ENCODE data around the gene ALDH4A1. TPM values are rescaled to one million over a fixed set of nuclear protein-coding genes. Genes with fewer than 3 reads are reported as not detected.
"Not testable (repeated sequence)": the region's sequence is repeated elsewhere in the genome, so short reads cannot be mapped to it uniquely, and the experiment has no call there.

The ALDH4A1 gene
- polyA plus RNA-seq, 2 donors = 34.7 to 39.6 TPM

- 0 to 1% methylated on average over 41 to 44 of the region's 44 CpGs for WGBS, 2 donors
- peaks cover 3 to 9% of the 10 kb centered on the region in 2 donors for H3K4me1 ChIP-seq (ENCODE audit: control insufficient read depth in 2 of 2, insufficient read depth in 2 of 2, low read length in 1 of 2)
- peak overlapping the region; percentile 59 to 66 for H3K4me3 ChIP-seq (ENCODE audit: low read depth in 1 of 2, low read length in 2 of 2)
- no peaks in the 10 kb centered on the region for H3K27me3 ChIP-seq (ENCODE audit: control insufficient read depth in 1 of 2, insufficient read depth in 2 of 2, low read length in 2 of 2)
- H3K36me3 ChIP-seq (ENCODE audit: control insufficient read depth in 2 of 2, insufficient read depth in 2 of 2, low read length in 1 of 2) = peaks cover 0 to 4% of the 10 kb centered on the region in 2 donors
- peak overlapping the region; percentile 94 to 97 for H3K27ac ChIP-seq (ENCODE audit: low read depth in 2 of 2, low read length in 1 of 2)
- no peaks in the 10 kb centered on the region for H3K9me3 ChIP-seq (ENCODE audit: control insufficient read depth in 2 of 2, insufficient read depth in 1 of 2, low read depth in 1 of 2, low read length in 1 of 2)
These were observed 318 bp downstream of the ALDH4A1 start for GRCh38 chr1:18901952-18902522.

- Histone ChIP-seq H3K4me1 (ENCODE audit: control insufficient read depth in 2 of 2, insufficient read depth in 2 of 2, low read length in 1 of 2) (peaks cover 3 to 9% of the 10 kb centered on the region in 2 donors), H3K9me3 (ENCODE audit: control insufficient read depth in 2 of 2, insufficient read depth in 1 of 2, low read depth in 1 of 2, low read length in 1 of 2) (no peaks in the 10 kb centered on the region), H3K27me3 (ENCODE audit: control insufficient read depth in 1 of 2, insufficient read depth in 2 of 2, low read length in 2 of 2) (no peaks in the 10 kb centered on the region), H3K4me3 (ENCODE audit: low read depth in 1 of 2, low read length in 2 of 2) (peak overlapping the region; percentile 5 to 59), H3K36me3 (ENCODE audit: control insufficient read depth in 2 of 2, insufficient read depth in 2 of 2, low read length in 1 of 2) (peaks cover 0 to 6% of the 10 kb centered on the region in 2 donors), H3K27ac (ENCODE audit: low read depth in 2 of 2, low read length in 1 of 2) (peak overlapping the region in 1 of 2 donors; percentile 45)
- WGBS, 2 donors = 37 to 49% methylated on average over 9 of the region's 9 CpGs
These were observed 1.0 kb downstream of the ALDH4A1 start for GRCh38 chr1:18901147-18901951.

- Histone ChIP-seq H3K36me3 (ENCODE audit: control insufficient read depth in 2 of 2, insufficient read depth in 2 of 2, low read length in 1 of 2) (peaks cover 2 to 6% of the 10 kb centered on the region in 2 donors), H3K27me3 (ENCODE audit: control insufficient read depth in 1 of 2, insufficient read depth in 2 of 2, low read length in 2 of 2) (no peaks in the 10 kb centered on the region), H3K27ac (ENCODE audit: low read depth in 2 of 2, low read length in 1 of 2) (peak overlapping the region in 1 of 2 donors; percentile 43), H3K9me3 (ENCODE audit: control insufficient read depth in 2 of 2, insufficient read depth in 1 of 2, low read depth in 1 of 2, low read length in 1 of 2) (no peaks in the 10 kb centered on the region), H3K4me1 (ENCODE audit: control insufficient read depth in 2 of 2, insufficient read depth in 2 of 2, low read length in 1 of 2) (peaks cover 3 to 13% of the 10 kb centered on the region in 2 donors), H3K4me3 (ENCODE audit: low read depth in 1 of 2, low read length in 2 of 2) (no peak overlapping the region)
- WGBS, 2 donors = 54 to 55% methylated on average over 10 of the region's 10 CpGs
These were observed 2.0 kb downstream of the ALDH4A1 start for GRCh38 chr1:18900303-18900841.

GRCh38 chr1:18899363-18900049 is 2.8 kb downstream of the ALDH4A1 start:
- H3K36me3 ChIP-seq (ENCODE audit: control insufficient read depth in 2 of 2, insufficient read depth in 2 of 2, low read length in 1 of 2) = peaks cover 2 to 6% of the 10 kb centered on the region in 2 donors
- H3K4me1 ChIP-seq (ENCODE audit: control insufficient read depth in 2 of 2, insufficient read depth in 2 of 2, low read length in 1 of 2) = peaks cover 3 to 17% of the 10 kb centered on the region in 2 donors
- H3K9me3 ChIP-seq (ENCODE audit: control insufficient read depth in 2 of 2, insufficient read depth in 1 of 2, low read depth in 1 of 2, low read length in 1 of 2) = no peaks in the 10 kb centered on the region
- peak overlapping the region; percentile 52 to 60 for H3K27ac ChIP-seq (ENCODE audit: low read depth in 2 of 2, low read length in 1 of 2)
- H3K4me3 ChIP-seq (ENCODE audit: low read depth in 1 of 2, low read length in 2 of 2) = no peak overlapping the region
- no peaks in the 10 kb centered on the region for H3K27me3 ChIP-seq (ENCODE audit: control insufficient read depth in 1 of 2, insufficient read depth in 2 of 2, low read length in 2 of 2)
- 47 to 57% methylated on average over 4 of the region's 4 CpGs for WGBS, 2 donors

- Histone ChIP-seq H3K27me3 (ENCODE audit: control insufficient read depth in 1 of 2, insufficient read depth in 2 of 2, low read length in 2 of 2) (no peaks in the 10 kb centered on the region), H3K4me3 (ENCODE audit: low read depth in 1 of 2, low read length in 2 of 2) (no peak overlapping the region), H3K4me1 (ENCODE audit: control insufficient read depth in 2 of 2, insufficient read depth in 2 of 2, low read length in 1 of 2) (peaks cover 3 to 17% of the 10 kb centered on the region in 2 donors), H3K27ac (ENCODE audit: low read depth in 2 of 2, low read length in 1 of 2) (no peak overlapping the region), H3K36me3 (ENCODE audit: control insufficient read depth in 2 of 2, insufficient read depth in 2 of 2, low read length in 1 of 2) (peaks cover 2 to 6% of the 10 kb centered on the region in 2 donors), H3K9me3 (ENCODE audit: control insufficient read depth in 2 of 2, insufficient read depth in 1 of 2, low read depth in 1 of 2, low read length in 1 of 2) (no peaks in the 10 kb centered on the region)
- 81 to 88% methylated on average over 8 of the region's 8 CpGs for WGBS, 2 donors
These were observed 3.8 kb downstream of the ALDH4A1 start for GRCh38 chr1:18898567-18898966.

GRCh38 chr1:18895317-18895716 is 7.0 kb downstream of the ALDH4A1 start:
- WGBS, 2 donors = 51 to 71% methylated on average over 6 of the region's 6 CpGs
- peaks cover 0 to 13% of the 10 kb centered on the region in 2 donors for H3K4me1 ChIP-seq (ENCODE audit: control insufficient read depth in 2 of 2, insufficient read depth in 2 of 2, low read length in 1 of 2)
- H3K4me3 ChIP-seq (ENCODE audit: low read depth in 1 of 2, low read length in 2 of 2) = no peak overlapping the region

GRCh38 chr1:18893120-18893519 is 9.2 kb downstream of the ALDH4A1 start:
- H3K9me3 ChIP-seq (ENCODE audit: control insufficient read depth in 2 of 2, insufficient read depth in 1 of 2, low read depth in 1 of 2, low read length in 1 of 2) = no peaks in the 10 kb centered on the region
- H3K36me3 ChIP-seq (ENCODE audit: control insufficient read depth in 2 of 2, insufficient read depth in 2 of 2, low read length in 1 of 2) = peaks cover 2 to 9% of the 10 kb centered on the region in 2 donors
- WGBS, 2 donors = 84 to 86% methylated on average over 7 of the region's 7 CpGs
- no peaks in the 10 kb centered on the region for H3K27me3 ChIP-seq (ENCODE audit: control insufficient read depth in 1 of 2, insufficient read depth in 2 of 2, low read length in 2 of 2)
- peaks cover 0 to 8% of the 10 kb centered on the region in 2 donors for H3K4me1 ChIP-seq (ENCODE audit: control insufficient read depth in 2 of 2, insufficient read depth in 2 of 2, low read length in 1 of 2)
- no peak overlapping the region for H3K4me3 ChIP-seq (ENCODE audit: low read depth in 1 of 2, low read length in 2 of 2)
- H3K27ac ChIP-seq (ENCODE audit: low read depth in 2 of 2, low read length in 1 of 2) = no peak overlapping the region

More at GRCh38 chr1:18895317-18895716, 7.0 kb downstream of the ALDH4A1 start:
- H3K27ac ChIP-seq (ENCODE audit: low read depth in 2 of 2, low read length in 1 of 2) = no peak overlapping the region
- no peaks in the 10 kb centered on the region for H3K9me3 ChIP-seq (ENCODE audit: control insufficient read depth in 2 of 2, insufficient read depth in 1 of 2, low read depth in 1 of 2, low read length in 1 of 2)
- H3K36me3 ChIP-seq (ENCODE audit: control insufficient read depth in 2 of 2, insufficient read depth in 2 of 2, low read length in 1 of 2) = peaks cover 2 to 6% of the 10 kb centered on the region in 2 donors
- no peaks in the 10 kb centered on the region for H3K27me3 ChIP-seq (ENCODE audit: control insufficient read depth in 1 of 2, insufficient read depth in 2 of 2, low read length in 2 of 2)

- 88 to 94% methylated on average over 7 of the region's 7 CpGs for WGBS, 2 donors
- H3K4me1 ChIP-seq (ENCODE audit: control insufficient read depth in 2 of 2, insufficient read depth in 2 of 2, low read length in 1 of 2); H3K4me3 ChIP-seq (ENCODE audit: low read depth in 1 of 2, low read length in 2 of 2); H3K27ac ChIP-seq (ENCODE audit: low read depth in 2 of 2, low read length in 1 of 2); H3K9me3 ChIP-seq (ENCODE audit: control insufficient read depth in 2 of 2, insufficient read depth in 1 of 2, low read depth in 1 of 2, low read length in 1 of 2); H3K27me3 ChIP-seq (ENCODE audit: control insufficient read depth in 1 of 2, insufficient read depth in 2 of 2, low read length in 2 of 2): not testable (repeated sequence)
- H3K36me3 ChIP-seq (ENCODE audit: control insufficient read depth in 2 of 2, insufficient read depth in 2 of 2, low read length in 1 of 2) = peaks cover 2 to 11% of the 10 kb centered on the region in 2 donors
These were observed 10.5 kb downstream of the ALDH4A1 start for GRCh38 chr1:18891858-18892257.

- H3K4me3 ChIP-seq (ENCODE audit: low read depth in 1 of 2, low read length in 2 of 2) = no peak overlapping the region
- peaks cover 0 to 11% of the 10 kb centered on the region in 2 donors for H3K4me1 ChIP-seq (ENCODE audit: control insufficient read depth in 2 of 2, insufficient read depth in 2 of 2, low read length in 1 of 2)
- H3K36me3 ChIP-seq (ENCODE audit: control insufficient read depth in 2 of 2, insufficient read depth in 2 of 2, low read length in 1 of 2) = peaks cover 2 to 8% of the 10 kb centered on the region in 2 donors
- no peaks in the 10 kb centered on the region for H3K9me3 ChIP-seq (ENCODE audit: control insufficient read depth in 2 of 2, insufficient read depth in 1 of 2, low read depth in 1 of 2, low read length in 1 of 2)
- 91 to 92% methylated on average over 7 of the region's 7 CpGs for WGBS, 2 donors
- no peak overlapping the region for H3K27ac ChIP-seq (ENCODE audit: low read depth in 2 of 2, low read length in 1 of 2)
- no peaks in the 10 kb centered on the region for H3K27me3 ChIP-seq (ENCODE audit: control insufficient read depth in 1 of 2, insufficient read depth in 2 of 2, low read length in 2 of 2)
These were observed 11.0 kb downstream of the ALDH4A1 start for GRCh38 chr1:18891426-18891780.

All from esophagus (tissue), 2 donors.